Epithelial cell of proximal tubule (primary cell): Measurements from ENCODE around the gene AMZ2. TPM values are rescaled to one million over a fixed set of nuclear protein-coding genes. Genes with fewer than 3 reads are reported as not detected.

Source experiments
- DNase-seq: peaks from one replicate; pipeline ENCODE4 v3.0.0-alpha.2; 2011; ENCODE audit warnings: low read depth
- H3K4me3 ChIP-seq: 2 replicates; pipeline ENCODE4 v1.5.1; 2011; ENCODE audit warnings: low read depth, mild to moderate bottlenecking, low read length
- total RNA-seq: library from RNA; depleted of rRNA; stranded (reverse); fragments of >200 nt; gene quantifications from 2 replicates; pipeline ENCODE4 v1.2.3, GENCODE V29; 2015
- TF ChIP-seq, protein P1 (sequence below): conservative IDR thresholded peaks from 2 replicates; pipeline ENCODE4 v1.5.1; 2012; ENCODE audit warnings: low read depth, mild to moderate bottlenecking, low read length

The AMZ2 gene
- total RNA-seq, 1 donor from 2014 or later: 90.0 TPM

DNA sequence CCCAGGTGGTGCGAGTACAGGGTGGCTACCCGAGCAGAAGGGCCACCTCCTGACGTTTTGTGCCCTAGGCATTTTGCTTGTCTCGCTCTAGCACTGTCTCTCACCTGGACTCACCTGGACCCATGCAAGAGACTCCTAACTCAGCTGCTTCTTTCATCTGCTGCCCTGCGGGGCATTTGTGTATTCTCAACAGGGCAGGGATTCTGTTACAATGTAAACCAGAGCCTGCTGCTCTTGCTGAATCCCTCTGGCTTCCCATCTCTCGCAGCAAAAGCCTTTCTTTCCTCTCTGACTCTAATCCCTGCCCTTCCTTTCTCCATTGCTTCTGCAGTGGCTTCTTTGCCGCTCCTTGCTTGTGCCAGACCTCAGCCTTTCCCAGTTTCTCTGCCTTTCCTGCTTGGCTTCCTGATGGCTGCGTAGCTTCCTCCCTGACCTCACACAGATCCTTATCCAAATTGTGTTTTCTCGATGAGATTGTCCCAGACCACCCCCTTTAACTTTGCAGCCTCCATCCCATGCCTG lies 53.7 kb downstream of the AMZ2 start:
- TF ChIP-seq, protein P1, sequence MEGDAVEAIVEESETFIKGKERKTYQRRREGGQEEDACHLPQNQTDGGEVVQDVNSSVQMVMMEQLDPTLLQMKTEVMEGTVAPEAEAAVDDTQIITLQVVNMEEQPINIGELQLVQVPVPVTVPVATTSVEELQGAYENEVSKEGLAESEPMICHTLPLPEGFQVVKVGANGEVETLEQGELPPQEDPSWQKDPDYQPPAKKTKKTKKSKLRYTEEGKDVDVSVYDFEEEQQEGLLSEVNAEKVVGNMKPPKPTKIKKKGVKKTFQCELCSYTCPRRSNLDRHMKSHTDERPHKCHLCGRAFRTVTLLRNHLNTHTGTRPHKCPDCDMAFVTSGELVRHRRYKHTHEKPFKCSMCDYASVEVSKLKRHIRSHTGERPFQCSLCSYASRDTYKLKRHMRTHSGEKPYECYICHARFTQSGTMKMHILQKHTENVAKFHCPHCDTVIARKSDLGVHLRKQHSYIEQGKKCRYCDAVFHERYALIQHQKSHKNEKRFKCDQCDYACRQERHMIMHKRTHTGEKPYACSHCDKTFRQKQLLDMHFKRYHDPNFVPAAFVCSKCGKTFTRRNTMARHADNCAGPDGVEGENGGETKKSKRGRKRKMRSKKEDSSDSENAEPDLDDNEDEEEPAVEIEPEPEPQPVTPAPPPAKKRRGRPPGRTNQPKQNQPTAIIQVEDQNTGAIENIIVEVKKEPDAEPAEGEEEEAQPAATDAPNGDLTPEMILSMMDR: no peak

DNA sequence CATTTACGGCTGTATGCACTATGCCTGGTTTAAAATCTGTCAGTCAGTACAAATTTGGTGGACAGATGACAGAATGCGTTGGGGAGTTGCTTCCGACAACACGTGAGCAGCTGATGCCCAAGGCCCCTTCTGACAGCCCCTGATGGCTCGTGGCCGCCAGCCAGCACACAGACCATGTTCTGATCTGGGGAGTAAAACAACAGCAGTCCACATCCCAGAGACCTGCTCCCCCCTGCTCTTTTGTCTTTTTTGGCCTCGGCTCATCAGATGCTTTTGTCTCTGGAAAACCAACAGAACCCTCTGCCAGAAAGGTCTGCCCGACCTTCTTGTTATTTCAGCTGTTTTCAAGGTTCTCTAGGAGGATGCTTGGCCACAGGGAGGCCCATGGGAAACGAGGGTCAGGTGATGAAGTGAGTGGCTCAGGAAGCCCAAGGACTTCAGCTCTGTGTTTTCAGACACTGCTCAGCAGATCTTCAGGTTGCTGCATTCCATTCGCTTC lies 54.3 kb downstream of the AMZ2 start:
- no peak overlapping the region for H3K4me3 ChIP-seq
- TF ChIP-seq, protein P1: no peak
- no peak for DNase-seq

More for the DNA sequence above, 53.7 kb downstream of the AMZ2 start:
- no peak for DNase-seq
- no peak overlapping the region for H3K4me3 ChIP-seq

DNA sequence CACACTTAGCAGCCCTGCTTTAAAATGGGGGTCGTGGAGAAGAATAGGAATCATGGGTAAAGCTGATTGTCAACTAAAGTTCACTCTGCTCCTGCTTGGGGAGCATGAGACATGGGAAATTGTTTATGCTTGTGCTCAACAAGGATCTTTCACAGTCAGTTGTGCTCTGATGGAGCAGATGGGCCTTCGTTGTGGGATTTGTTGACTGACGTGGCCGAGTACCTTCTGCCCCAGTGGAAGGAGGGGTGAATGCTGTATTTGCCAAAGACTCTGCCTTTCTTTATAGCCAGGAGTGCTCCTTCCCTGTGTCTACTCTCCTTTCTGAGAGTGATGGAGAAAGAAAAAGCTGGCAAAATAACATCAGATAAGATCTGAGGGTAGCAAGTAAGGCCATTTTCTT lies 54.8 kb downstream of the AMZ2 start:
- TF ChIP-seq, protein P1: no peak
- DNase-seq: no peak
- no peak overlapping the region for H3K4me3 ChIP-seq

DNA sequence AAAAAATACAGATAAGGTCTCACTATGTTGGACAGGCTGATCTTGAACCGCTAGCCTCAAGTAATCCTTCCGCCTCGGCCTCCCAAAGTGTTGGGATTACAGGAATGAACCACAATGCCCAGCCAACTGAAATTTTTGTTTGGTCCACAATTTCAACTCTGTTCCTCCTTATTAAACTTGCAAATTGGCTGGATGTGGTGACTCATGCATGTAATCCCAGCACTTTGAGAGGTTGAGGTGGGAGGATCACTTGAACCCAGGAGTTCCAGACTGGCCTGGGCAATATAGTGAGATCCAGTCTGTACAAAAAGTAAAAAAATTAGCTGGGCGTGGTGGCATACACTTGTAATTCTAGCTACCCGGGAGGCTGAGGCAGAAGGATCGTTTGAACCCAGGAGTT lies 56.9 kb downstream of the AMZ2 start:
- DNase-seq: no peak
- H3K4me3 ChIP-seq: no peak overlapping the region
- TF ChIP-seq, protein P1: no peak

DNA sequence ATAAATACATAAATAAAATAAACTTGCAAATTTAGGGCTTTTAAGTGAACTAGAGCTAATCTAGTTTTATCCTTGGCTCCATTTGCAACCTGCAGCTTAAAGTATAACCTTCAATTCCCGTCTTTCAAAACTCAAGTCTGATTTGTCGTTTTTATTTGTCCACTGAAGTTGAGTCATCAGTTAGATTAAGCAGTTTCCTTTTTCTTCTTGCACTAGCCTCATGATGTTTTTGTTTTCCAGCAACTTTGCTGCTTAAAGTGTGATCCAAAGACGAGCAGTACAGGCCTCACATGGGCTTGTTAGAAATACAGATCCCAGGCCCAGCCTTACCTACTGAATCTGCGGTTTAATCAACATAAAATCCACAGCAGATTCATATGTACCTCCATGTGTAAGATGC lies 57.3 kb downstream of the AMZ2 start:
- no peak for DNase-seq
- TF ChIP-seq, protein P1: no peak
- no peak overlapping the region for H3K4me3 ChIP-seq

Other genes starting within 250 kb of the AMZ2 start
- gene KPNA2, start 212.3 kb upstream of the AMZ2 start, total RNA-seq: 369 and 409 TPM in 2 replicates
- 0.07 TPM in 1 of 2 replicates, not detected in the other for gene SLC16A6, start 43.1 kb downstream of the AMZ2 start, total RNA-seq
- 1.5 and 5.8 TPM in 2 replicates for gene ARSG, start 43.5 kb downstream of the AMZ2 start, total RNA-seq
- gene WIPI1, start 209.5 kb downstream of the AMZ2 start, total RNA-seq: 20.2 and 23.4 TPM in 2 replicates